GM20000 (cell line): ENCODE data around the gene PPP1R3C.

Experiments used
- DNase-seq: peaks from one replicate; pipeline ENCODE4 v3.0.0; 2012; ENCODE audit warnings: low spot score
- TF ChIP-seq, protein P1 (sequence below): IDR thresholded peaks from 2 replicates; pipeline ENCODE4 v1.5.1; 2012; ENCODE audit warnings: mild to moderate bottlenecking, control low read depth; ENCODE audit errors: extremely low read depth, missing control alignments

PPP1R3C gene

GRCh38 chr10:91590904-91591796 lies 41.7 kb downstream of the PPP1R3C start:
- DNase-seq = no peak
- TF ChIP-seq, protein P1, sequence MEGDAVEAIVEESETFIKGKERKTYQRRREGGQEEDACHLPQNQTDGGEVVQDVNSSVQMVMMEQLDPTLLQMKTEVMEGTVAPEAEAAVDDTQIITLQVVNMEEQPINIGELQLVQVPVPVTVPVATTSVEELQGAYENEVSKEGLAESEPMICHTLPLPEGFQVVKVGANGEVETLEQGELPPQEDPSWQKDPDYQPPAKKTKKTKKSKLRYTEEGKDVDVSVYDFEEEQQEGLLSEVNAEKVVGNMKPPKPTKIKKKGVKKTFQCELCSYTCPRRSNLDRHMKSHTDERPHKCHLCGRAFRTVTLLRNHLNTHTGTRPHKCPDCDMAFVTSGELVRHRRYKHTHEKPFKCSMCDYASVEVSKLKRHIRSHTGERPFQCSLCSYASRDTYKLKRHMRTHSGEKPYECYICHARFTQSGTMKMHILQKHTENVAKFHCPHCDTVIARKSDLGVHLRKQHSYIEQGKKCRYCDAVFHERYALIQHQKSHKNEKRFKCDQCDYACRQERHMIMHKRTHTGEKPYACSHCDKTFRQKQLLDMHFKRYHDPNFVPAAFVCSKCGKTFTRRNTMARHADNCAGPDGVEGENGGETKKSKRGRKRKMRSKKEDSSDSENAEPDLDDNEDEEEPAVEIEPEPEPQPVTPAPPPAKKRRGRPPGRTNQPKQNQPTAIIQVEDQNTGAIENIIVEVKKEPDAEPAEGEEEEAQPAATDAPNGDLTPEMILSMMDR = no peak

GRCh38 chr10:91590142-91590903 lies 42.5 kb downstream of the PPP1R3C start:
- DNase-seq = no peak
- TF ChIP-seq, protein P1 = no peak

GRCh38 chr10:91589658-91590035 lies 43.2 kb downstream of the PPP1R3C start:
- no peak for DNase-seq
- TF ChIP-seq, protein P1 = no peak

DNA sequence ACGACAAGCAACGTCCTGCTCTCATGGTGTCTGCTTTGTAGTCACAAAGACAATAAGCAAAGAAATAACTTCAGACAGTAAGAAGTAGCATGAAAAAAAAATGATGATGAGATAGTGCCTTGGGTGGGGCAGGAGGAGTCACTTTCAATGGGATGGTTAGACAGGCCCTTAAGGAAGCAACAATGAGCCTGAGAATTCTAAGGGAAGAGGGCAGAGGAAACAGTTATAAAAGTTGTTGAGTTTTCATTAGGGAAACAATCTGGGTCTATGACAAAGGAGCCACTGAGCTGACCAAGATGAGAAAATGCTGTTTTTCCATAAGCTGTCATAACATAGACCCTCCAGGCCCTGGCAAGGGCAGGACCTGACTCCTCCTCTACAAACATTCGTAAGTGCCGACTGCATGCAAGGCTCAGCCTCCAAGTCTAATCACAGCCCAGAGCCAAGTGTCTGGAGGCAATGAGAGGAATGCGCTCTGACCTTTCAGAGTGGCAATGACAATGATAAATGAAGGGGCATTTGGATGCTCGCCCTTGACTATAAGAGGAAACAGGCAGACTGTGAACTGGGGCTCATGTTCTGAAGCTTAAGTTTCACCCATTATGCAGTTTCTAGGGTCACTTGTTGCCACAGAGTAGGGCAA lies 43.7 kb downstream of the PPP1R3C start:
- TF ChIP-seq, protein P1 = no peak
- no peak for DNase-seq

DNA sequence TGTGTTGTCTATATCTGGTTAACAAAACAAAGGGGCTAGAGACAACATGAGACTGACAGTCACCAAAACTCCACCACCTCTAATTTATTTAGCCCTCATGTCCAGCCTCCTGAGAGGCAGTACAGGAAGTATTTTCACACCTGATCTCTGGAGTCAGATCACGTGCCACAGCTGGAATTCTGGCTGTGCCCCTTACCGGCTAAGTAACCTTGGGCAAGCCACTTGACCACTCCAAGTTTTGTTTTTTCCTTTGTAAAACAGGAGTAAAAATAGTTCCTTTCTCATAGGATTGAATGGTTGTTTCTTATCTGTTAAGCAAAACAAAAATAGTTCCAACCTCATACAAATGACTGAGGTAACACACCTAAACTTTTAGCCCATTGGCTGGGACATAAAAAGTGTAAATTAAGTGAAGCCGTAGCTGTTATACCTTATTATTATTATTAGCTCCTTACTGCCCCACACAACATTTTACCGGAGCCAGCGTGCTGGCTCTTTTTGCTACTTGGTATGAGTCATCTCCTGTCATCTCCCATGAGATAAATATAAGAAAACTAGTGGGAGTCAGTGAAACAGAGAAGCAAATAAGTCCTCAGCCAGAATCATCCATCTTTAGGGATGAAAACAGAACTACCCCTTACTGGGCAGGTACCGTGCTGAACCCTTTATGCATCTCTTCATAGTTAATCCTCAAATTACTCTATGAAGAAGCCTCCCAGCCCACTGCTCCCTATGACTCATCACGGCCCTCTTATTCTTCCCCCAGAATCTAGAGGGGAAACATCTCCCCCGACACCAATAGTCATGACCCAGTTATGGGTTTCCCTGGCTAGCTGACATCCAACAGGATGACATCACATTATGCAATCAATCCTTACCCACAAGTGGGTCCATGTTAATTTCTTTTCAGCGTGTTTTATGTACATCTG lies 44.9 kb downstream of the PPP1R3C start:
- TF ChIP-seq, protein P1 = no peak
- no peak for DNase-seq

DNA sequence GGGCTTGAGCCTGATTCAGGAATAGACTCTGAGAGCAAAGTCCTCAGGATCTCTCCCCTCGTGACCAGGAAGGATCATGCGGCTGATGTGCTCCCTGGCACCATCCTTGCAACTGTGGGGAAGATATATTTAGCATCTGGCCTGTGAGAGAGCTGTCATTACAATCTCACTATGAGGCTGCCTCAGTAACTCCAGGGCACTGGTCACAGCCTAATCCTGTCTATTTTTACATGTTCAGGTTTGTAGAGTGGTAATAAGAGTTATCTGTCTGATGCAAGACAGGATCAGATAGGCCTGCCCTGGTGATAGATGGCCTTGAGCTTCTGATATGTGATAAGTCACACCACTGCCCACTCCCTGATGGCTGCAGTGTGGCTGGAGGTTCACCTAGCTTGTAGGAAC lies 50.7 kb downstream of the PPP1R3C start:
- no peak for DNase-seq
- TF ChIP-seq, protein P1 = no peak
